ENCODE measurements around the gene TMEM192.

- TF ChIP-seq POLR2A (IDR thresholded peaks at IDR 0.05), result no peak
- no peak for TF ChIP-seq CTCF (IDR thresholded peaks at IDR 0.05)
Measured at GRCh38 chr4:165152527-165152926, 39.9 kb upstream of the TMEM192 start.

Measured in uterus (tissue), 2 donors.